NOMO-1 (cell line): ENCODE data around the gene GSAP.

Source experiments
- DNase-seq, 2 experiments: peaks; one replicate each; lab custom pipeline; 2025; ENCODE audit not compliant: unreplicated experiment in 2 of 2; lab: John Stamatoyannopoulos, UW

GSAP gene

DNA sequence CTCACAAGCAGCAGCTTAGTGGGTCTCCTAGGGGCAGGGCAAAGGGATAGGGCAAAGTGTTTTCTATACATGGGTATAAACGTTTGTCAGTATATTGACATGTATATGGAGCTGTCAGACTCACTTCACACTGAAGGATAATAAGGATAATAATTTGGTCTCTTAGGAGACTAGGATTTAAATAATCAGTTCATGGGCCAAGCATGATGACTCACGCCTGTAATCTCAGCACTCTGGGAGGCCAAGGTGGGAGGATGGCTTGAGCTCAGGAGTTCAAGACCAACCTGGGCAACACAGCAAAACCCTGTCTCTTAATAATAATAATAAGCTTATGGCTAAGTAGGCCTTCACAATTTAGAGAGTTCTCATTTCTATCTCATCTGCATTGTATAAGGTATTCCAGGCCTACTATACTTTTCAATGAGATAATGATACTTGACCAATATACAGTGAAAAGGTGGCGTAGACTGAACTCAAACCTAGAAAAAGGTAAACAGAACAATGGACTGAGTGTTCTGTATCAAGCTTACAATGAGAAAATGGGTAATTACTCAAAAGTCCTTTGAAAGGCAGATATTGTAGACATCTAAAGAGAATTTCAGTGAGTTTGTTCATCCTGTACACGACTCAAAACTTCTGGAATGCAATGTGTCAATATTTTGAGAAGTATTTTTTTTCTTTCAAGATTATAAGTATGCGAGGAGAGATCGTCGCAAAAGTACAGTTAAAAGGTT is 7.0 kb downstream of the GSAP start:
- no peak for DNase-seq

DNA sequence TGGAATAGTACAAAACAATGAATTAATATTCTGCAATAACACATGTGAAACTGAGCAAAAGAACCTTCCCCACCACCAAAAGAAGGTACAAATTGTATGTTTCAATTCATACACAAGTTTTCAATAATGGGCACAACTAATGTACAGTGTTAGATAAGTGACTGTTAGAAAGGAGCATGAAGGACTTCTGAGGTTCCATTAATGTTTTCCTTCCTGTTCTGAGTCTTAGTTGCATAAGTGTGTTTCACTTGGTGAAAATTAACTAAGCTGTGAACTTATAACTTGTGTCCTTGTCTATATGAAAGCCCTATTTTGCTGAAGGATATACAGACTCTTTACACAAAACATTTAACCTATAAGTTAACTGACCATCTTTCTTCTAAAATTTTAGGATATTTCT is 8.2 kb downstream of the GSAP start:
- peak; percentile 34 to 79 for DNase-seq

- DNase-seq = no peak
These were observed 9.7 kb downstream of the GSAP start for GRCh38 chr7:77406421-77406820.

DNA sequence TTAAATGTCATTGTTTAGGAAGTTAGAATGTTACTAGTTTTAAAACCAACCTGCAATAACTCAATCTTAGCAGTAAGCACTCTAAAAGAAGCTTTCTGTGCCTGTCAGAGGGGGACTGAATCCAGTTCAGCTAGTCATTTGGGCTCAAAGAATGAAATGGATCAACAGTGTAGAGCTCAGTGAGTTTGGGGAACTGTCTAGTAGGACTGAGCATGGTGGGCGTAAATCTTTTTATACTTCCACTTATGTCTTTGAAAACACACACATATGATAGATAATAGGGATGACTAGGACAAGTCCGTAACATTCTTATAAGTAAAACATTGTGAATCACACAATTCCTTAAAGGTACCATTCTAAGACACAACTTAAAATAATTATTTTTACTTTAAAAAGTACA is 11.5 kb downstream of the GSAP start:
- DNase-seq = peak; percentile 33 to 72

DNA sequence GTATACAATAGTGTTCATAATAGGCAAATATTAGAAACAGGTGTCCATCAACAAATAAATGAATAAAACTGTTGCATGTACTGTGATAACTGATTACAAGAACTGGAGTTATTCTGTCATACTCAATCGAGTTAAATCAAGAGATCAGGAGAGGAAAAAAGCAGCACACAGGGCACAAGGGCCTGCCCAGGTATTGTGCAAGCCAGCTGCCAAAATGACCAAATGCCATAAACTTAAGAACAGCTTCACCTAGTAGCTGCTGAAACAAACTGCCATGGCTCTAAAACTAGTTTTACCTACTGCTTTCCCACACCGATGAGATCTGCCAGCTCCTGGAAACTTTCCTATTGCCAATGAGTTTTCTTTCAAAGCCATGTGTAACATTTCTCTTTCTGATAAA is 12.2 kb downstream of the GSAP start:
- DNase-seq = peak; percentile 43 to 72

DNA sequence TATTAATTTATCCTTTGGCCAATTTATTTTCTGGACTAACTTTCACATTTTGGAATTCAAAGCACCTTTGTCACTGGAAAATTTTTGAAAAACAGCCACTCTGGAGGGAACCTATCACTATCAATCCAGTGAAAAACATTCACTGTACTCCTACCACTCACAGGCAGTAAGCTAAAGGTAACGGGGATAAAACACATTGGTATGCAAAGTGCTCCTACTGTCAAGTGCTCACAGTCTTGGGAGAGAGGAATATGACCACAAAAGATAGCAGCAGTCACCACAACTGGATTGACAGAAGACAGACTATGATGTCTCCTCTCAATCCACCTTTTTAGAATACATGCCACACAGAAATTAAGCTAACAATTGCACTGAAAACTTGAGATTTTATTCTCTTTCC is 13.3 kb downstream of the GSAP start:
- DNase-seq = no peak

GRCh38 chr7:77401002-77401401 is 15.1 kb downstream of the GSAP start:
- no peak for DNase-seq

DNA sequence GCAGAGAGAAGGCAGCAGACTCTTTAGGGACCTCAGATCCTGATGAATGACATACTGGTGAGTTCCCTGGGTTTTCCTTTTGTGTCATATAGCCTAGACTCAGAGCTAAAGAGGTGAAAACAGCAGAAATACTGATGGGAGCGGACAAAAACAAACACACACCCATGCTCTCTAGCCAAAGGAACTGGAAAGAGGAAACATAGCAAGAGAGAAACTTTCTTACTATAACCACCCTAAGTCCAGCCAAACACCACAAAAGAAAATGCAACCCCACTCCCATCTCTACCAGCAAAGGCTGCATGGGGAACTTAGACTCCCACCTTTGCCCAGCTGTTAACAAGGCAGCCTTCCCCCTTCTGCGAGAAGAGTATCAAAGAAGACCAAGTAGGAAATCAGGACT is 16.3 kb downstream of the GSAP start:
- peak in 1 of 2 experiments; percentile 49 for DNase-seq

- no peak for DNase-seq
These were observed 19.1 kb downstream of the GSAP start for GRCh38 chr7:77396894-77397547.

DNA sequence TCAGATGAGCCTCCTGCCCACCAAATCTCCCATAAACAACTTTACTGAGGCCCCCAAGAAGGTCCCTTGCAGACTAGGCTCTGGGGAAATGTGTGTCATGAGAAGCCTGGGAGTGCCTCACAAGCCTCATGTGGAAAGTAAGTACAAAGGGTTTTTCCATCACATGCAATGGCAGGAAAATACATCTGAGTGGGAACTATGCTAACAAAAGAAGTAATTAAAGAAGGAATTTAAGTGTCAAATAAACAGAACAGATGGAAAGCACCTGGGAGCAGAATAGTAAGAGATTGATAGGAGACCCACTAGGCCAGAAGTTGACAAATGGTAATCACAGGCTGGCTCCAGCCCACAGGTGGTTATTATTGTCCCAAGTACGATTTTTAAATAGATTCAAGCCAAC is 20.5 kb downstream of the GSAP start:
- DNase-seq = no peak

DNA sequence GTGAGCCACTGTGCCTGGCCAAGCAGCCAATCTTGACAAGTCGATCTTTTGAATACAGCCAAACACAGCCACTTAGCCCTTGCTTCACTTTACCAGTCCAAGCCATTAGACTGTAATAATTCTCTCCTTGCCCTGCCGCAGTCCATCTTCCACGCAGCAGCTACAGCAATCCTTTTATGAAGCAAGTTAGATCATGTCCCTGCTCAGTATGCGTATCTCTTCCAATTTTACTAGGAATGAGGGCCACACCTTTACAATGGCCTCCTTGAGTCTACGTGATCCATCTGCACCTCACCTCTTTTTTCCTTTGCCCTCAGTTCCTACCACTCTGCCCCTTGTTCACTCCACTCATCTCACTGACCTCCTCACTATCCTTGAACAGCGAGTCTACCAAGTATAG is 22.2 kb downstream of the GSAP start:
- DNase-seq = no peak

DNA sequence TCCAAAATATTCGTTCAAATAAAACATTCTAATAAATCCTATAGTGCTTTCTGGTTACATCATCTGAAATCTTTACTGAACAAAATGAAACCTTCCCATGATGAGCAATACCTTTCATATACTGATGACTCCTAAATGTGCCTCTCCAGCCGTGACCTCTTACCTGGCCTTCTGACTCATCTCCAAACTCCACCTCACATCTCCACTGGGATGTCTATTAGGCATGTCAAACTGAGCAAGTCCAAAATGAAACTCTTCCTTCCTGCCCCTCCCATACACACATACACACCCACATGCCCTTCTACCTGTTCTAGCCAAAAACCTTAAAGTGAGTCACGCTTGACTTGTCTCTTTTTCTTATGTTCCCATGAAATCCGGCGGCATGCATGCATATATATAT is 22.9 kb downstream of the GSAP start:
- DNase-seq = no peak

- DNase-seq = peak; percentile 33 to 99
These were observed 24.9 kb downstream of the GSAP start for GRCh38 chr7:77391230-77391629.

GRCh38 chr7:77388055-77388641 is 28.0 kb downstream of the GSAP start:
- DNase-seq = peak in 1 of 2 experiments; percentile 32

DNA sequence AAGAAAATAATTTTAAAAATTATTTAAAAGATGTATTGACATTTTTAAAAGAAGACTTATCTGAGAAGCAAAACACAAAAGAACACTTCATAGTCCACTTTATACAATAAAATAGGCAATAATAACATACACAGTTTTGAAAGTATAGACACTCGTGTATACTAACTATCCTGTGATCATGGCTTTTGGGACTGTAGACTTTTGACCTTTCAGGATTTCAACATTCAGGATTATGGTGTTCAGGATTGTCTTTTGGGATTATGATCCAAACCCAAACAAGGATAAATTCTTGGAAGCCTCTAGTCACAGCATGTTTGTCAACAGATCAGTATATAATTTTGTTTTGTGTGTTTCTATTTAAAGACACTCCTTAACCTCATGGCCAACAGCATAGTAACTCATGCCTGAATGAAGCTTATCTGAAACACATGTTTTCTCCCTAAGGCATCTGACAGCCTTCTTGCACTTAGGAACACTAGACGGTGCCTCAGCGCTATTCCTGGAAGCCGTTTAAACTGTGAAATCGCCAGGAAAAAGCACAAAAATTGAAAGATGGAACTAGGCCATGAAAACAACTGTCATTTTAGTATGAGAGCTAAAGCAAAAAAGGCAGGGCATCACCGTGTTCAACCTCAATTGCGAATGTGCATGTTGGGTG is 29.9 kb downstream of the GSAP start:
- no peak for DNase-seq

GRCh38 chr7:77383333-77383740 is 32.8 kb downstream of the GSAP start:
- DNase-seq = no peak

GRCh38 chr7:77382532-77382931 is 33.6 kb downstream of the GSAP start:
- no peak for DNase-seq

DNA sequence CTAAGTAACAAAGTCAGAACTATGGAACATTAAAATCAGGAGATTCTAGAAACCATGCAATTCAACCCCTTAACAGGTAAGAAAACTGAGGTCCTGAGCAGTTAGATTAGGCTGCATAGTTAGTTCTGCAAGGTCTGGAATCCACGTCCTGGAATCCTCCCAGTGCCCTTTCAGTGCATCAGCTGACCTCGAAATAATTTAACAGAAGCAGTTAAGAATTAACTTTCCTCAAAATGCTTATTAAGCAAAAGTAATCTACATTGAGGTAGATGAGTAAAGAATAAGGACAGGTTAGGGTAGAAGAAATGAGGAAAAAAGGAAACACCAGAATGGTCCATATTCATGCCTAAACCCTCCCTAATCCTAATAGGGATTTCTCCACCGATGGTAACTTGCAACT is 37.6 kb downstream of the GSAP start:
- DNase-seq = no peak

DNA sequence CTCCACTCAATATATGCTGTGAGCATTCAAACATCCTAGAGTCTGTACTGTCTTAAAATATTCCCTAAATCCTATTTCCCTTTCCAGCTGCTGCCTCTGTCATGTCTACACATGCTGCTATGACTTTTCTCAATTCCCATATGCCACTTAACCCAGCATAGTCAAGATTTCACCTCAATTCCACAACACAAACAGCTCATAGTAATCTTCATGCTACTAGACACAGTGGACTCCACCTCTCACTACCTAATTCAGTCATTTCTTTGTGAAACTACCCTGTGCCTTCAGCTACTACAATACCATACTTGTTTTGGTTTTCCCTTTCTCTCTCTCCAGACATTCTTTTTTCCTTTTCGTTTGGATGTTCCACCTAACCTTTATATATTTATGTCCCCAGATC is 45.5 kb downstream of the GSAP start:
- no peak for DNase-seq

GRCh38 chr7:77368974-77369373 is 47.2 kb downstream of the GSAP start:
- peak; percentile 8 to 29 for DNase-seq

DNA sequence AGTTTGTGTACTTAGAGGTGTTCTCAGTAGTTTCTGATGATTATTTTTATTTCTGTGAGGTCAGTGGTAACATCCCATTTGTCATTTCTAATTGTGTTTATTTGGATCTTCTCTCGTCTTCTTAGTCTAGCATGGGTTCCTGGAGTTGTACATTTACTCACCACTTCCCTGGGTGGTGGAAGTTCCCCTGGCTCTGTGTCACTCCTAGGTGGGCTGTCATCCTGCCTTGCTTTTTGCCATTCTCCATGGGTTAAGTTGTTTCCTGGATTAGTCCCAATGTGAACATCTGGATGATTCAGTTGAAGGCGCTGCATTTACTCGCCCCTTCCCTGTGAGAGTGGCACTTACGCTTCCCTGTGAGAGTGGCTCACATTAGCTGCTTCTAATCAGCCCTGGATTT is 48.2 kb downstream of the GSAP start:
- DNase-seq = no peak

GRCh38 chr7:77362905-77363304 is 53.2 kb downstream of the GSAP start:
- no peak for DNase-seq
